ENCODE measurements around the gene KRTAP10-9.
"Not testable (repeated sequence)": the region's sequence is repeated elsewhere in the genome, so short reads cannot be mapped to it uniquely, and the experiment has no call there.

Gene KRTAP10-9

GRCh38 chr21:44615911-44616590 is 10.8 kb upstream of the KRTAP10-9 start:
- DNase-seq, result no peak

GRCh38 chr21:44616591-44616926 is 10.3 kb upstream of the KRTAP10-9 start:
- DNase-seq, result no peak

- no peak for DNase-seq
These were observed 9.8 kb upstream of the KRTAP10-9 start for GRCh38 chr21:44617071-44617501.

- DNase-seq, result peak in 1 of 2 donors; percentile 7
These were observed 8.4 kb upstream of the KRTAP10-9 start for GRCh38 chr21:44618504-44618903.

- DNase-seq, result peak; percentile 19 to 31
These were observed 8.0 kb upstream of the KRTAP10-9 start for GRCh38 chr21:44618909-44619308.

- no peak for DNase-seq
These were observed 7.0 kb upstream of the KRTAP10-9 start for GRCh38 chr21:44619886-44620285.

- DNase-seq, result no peak
These were observed 3.3 kb upstream of the KRTAP10-9 start for GRCh38 chr21:44623575-44623974.

GRCh38 chr21:44625756-44626155 is 1.1 kb upstream of the KRTAP10-9 start:
- DNase-seq, result no peak

GRCh38 chr21:44626262-44626661 is 631 bp upstream of the KRTAP10-9 start:
- no peak for DNase-seq

- not testable (repeated sequence) for DNase-seq
These were observed 409 bp downstream of the KRTAP10-9 start for GRCh38 chr21:44627181-44627822.

GRCh38 chr21:44627831-44628233 is 939 bp downstream of the KRTAP10-9 start:
- DNase-seq, result not testable (repeated sequence)

- no peak for DNase-seq
These were observed 2.0 kb downstream of the KRTAP10-9 start for GRCh38 chr21:44628707-44629391.

- DNase-seq, result no peak
These were observed 3.5 kb downstream of the KRTAP10-9 start for GRCh38 chr21:44630440-44630839.

GRCh38 chr21:44632067-44632466 is 5.2 kb downstream of the KRTAP10-9 start:
- DNase-seq, result no peak

- DNase-seq, result no peak
These were observed 9.5 kb downstream of the KRTAP10-9 start for GRCh38 chr21:44636209-44637017.

- no peak for DNase-seq
These were observed 10.3 kb downstream of the KRTAP10-9 start, which contains the start of gene KRTAP10-10 for GRCh38 chr21:44637018-44637850. Gene KRTAP10-10 (plus strand): TSS chr21:44637356. CDS start chr21:44637418, 62 bp downstream.

- not testable (repeated sequence) for DNase-seq
These were observed 11.0 kb downstream of the KRTAP10-9 start for GRCh38 chr21:44637851-44638348.

- not testable (repeated sequence) for DNase-seq
These were observed 11.8 kb downstream of the KRTAP10-9 start for GRCh38 chr21:44638506-44639330.

GRCh38 chr21:44639331-44639655 is 12.4 kb downstream of the KRTAP10-9 start:
- no peak for DNase-seq

GRCh38 chr21:44640761-44641160 is 13.9 kb downstream of the KRTAP10-9 start:
- DNase-seq, result no peak

- DNase-seq, result no peak
These were observed 16.9 kb downstream of the KRTAP10-9 start for GRCh38 chr21:44643741-44644310.

Measured in stimulated activated CD4-positive, alpha-beta T cell treated with anti-CD3 and anti-CD28 coated beads, Interleukin-2, amount 100 ng/mL, for 48 hours (primary cell).